Neural cell (in vitro differentiated cells): ENCODE measurements around the gene PSMD8.

ENCODE experiments used
- CTCF ChIP-seq: fragments of 450-650 bp; IDR thresholded peaks from 2 replicates; pipeline ENCODE4 v1.5.1; 2014; ENCODE audit warnings: antibody characterized with exemption, mild to moderate bottlenecking, moderate library complexity; ENCODE audit not compliant: poor library complexity, severe bottlenecking
- EP300 ChIP-seq: fragments of 450-650 bp; conservative IDR thresholded peaks from 2 replicates; pipeline ENCODE4 v1.6.1; 2014; ENCODE audit warnings: antibody characterized with exemption, mild to moderate bottlenecking, moderate library complexity; ENCODE audit not compliant: poor library complexity, severe bottlenecking
- EZH2 ChIP-seq: fragments of 200-600, 300-800 bp; shearing (Covaris generic), sonication (generic); IDR thresholded peaks from 2 replicates; pipeline ENCODE4 v1.6.1; 2014; ENCODE audit warnings: antibody characterized with exemption, low read length, borderline replicate concordance, mild to moderate bottlenecking; ENCODE audit not compliant: insufficient read depth, poor library complexity, severe bottlenecking
- MXI1 ChIP-seq: fragments of 450-650 bp; conservative IDR thresholded peaks from 2 replicates; pipeline ENCODE4 v1.6.1; 2014; ENCODE audit warnings: antibody characterized with exemption, mild to moderate bottlenecking; ENCODE audit not compliant: poor library complexity, severe bottlenecking
- POLR2AphosphoS5 ChIP-seq: IDR thresholded peaks from 2 replicates; pipeline ENCODE4 v1.6.1; 2012
- RAD21 ChIP-seq: fragments of 450-650 bp; conservative IDR thresholded peaks from 2 replicates; pipeline ENCODE4 v1.6.1; 2014; ENCODE audit warnings: antibody characterized with exemption, mild to moderate bottlenecking, moderate library complexity
- REST ChIP-seq: IDR thresholded peaks from 2 replicates; pipeline ENCODE4 v1.6.1; 2012; ENCODE audit warnings: borderline replicate concordance
- SMC3 ChIP-seq: fragments of 450-650 bp; conservative IDR thresholded peaks from 2 replicates; pipeline ENCODE4 v1.6.1; 2014; ENCODE audit warnings: antibody characterized with exemption, mild to moderate bottlenecking, moderate library complexity; ENCODE audit not compliant: poor library complexity
- TAF1 ChIP-seq: IDR thresholded peaks from 2 replicates; pipeline ENCODE4 v1.6.1; 2012; ENCODE audit warnings: low read depth

- TF ChIP-seq CTCF (no peak), EZH2 (no peak), REST (no peak), MXI1 (no peak), SMC3 (no peak), POLR2AphosphoS5 (no peak), TAF1 (no peak), EP300 (no peak), RAD21 (no peak)
These were observed 41.1 kb upstream of the PSMD8 start for GRCh38 chr19:38333245-38333644.
